ENCODE results near the gene ASAP2. TPM values are rescaled to one million over a fixed set of nuclear protein-coding genes. Genes with fewer than 3 reads are reported as not detected.

The ASAP2 gene
- polyA plus RNA-seq, 4 donors = 50.7 to 60.8 (median 58.3) TPM

DNA sequence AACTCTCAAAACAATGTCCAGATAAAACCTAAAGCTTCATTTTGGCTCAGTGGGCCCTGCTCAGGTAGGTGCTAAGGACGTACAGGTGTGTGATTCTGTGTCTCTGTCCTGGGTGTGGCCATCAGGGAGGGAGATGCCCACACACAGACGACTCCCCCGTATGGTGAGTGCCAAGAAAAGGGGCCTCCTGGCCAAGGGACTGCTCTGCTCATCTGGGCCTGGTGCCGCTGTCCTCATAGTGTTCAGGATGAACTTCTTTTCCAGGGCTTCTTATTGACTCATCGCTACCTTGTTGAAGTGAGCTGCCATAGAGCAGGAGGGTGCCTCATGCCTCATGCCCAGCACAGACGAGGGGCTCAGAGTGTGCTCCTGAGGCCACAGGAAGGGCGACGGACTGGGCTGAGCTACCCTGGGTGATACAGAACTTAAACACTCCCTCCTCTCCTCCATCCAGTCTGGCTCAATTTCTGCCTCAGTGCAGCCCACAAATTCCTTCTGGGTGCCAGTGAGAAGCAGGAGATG, 158.9 kb downstream of the ASAP2 start:
- no peak for DNase-seq (ENCODE audit: low read depth in 4 of 4, low spot score in 2 of 4)

DNA sequence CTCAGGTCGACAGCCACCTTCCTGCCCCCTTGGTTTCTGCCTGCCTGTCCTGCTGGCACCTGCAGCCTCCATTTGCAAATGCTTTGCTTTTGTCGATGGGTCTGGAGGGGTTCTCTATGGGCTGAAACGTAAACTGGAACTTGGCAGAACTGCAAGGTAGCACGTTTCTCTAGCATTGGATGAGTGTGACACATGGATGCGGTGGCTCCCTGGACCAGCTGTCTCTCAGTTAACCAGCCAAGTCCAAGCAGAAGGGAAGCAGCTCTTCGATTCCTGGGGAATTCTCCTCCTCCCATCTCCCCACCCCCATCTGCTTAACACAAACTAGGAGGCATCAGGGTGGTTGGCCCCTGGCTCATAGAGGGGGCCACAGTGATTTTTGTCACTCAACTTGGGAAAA, 159.4 kb downstream of the ASAP2 start:
- DNase-seq (ENCODE audit: low read depth in 4 of 4, low spot score in 2 of 4) = no peak

DNA sequence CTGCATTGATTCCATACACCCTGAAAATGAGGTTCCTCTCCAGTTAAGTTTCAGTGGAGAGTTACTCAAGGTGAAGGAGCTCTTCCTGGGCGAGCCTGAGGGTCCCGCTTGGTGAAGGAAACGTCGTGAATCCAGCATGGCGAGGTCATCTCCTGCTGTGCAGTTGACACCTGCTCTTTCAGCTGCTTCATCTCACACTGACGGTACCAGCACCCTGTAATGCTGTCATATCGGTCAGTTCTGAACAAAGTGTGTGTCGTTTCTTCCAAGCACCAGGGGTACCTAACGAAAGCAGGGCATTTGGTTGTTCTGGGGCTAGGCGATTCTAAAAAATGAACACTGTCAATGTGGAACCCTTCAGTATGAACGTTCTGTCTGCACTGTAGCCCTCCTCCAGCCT, 164.1 kb downstream of the ASAP2 start:
- no peak for DNase-seq (ENCODE audit: low read depth in 4 of 4, low spot score in 2 of 4)

DNA sequence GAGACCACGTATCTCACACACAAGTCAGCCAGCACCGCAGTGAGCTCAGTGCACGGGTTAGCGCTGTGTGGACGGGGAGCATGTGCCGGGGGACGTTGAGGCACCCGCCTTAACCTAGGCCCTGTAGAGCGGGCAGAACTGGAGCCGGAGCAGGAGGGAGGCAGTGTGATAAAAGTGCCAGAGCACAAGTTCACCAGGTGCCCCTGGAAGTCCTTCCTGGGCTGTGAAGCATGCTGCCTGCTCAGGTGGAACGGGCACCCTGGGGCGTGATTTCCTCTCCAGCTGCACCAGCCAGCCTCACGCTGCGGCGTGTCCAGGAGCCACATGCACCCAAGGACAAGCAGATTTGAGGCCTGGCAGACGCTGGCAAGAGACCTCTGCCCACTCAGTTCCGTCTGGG, 166.4 kb downstream of the ASAP2 start:
- no peak for DNase-seq (ENCODE audit: low read depth in 4 of 4, low spot score in 2 of 4)

DNA sequence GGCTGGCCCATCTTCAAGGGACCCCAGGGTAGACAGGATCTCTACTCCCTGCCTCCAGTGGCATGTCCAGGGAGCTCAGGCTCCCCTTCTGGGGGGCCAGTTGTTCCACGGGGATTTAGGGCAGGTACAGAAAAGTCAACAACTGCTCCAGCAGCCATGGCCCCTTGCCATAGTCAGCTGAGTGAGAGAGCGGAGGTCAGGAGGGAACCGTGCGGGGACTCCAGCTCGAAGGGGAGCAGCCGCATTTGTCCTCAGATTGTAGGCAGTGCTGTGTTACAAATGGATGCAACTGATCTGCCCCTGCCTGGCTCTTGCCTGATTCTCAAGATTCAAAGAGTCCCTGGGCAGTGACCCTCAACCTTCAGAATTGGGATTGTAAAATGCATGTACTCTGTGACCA, 166.9 kb downstream of the ASAP2 start:
- DNase-seq (ENCODE audit: low read depth in 4 of 4, low spot score in 2 of 4) = no peak

DNA sequence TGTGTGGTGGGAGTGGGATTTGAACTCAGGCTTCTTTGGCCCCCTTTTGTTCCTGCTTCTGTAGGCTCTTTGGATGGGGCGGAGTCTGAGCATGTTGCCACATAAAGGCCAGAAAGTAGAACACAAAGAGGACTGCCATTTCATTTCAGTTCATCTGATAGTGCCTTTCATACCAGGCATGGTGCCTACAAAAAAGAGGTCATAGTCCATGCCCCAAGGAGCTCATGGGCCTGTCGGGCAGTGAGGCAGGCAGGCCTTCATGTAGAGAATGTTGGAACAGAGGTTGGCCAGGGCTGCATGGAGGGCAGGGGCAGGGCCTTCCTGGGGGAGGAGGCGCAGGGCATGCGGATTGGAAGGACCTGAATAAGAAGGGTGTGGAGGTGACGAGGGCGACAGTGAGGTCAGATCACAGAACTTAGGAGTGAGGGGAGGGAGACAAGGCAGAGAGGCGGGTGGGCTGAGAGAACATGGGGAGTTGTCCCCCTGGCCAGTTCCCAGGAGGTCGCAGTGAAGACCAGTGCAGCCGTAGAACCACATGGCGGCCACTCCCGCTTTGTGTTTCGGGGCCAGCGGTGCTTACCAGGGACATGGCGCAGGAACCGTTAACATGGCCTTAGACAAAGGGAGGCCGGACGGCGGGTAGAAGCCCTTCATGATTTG, 167.6 kb downstream of the ASAP2 start:
- DNase-seq (ENCODE audit: low read depth in 4 of 4, low spot score in 2 of 4) = no peak

DNA sequence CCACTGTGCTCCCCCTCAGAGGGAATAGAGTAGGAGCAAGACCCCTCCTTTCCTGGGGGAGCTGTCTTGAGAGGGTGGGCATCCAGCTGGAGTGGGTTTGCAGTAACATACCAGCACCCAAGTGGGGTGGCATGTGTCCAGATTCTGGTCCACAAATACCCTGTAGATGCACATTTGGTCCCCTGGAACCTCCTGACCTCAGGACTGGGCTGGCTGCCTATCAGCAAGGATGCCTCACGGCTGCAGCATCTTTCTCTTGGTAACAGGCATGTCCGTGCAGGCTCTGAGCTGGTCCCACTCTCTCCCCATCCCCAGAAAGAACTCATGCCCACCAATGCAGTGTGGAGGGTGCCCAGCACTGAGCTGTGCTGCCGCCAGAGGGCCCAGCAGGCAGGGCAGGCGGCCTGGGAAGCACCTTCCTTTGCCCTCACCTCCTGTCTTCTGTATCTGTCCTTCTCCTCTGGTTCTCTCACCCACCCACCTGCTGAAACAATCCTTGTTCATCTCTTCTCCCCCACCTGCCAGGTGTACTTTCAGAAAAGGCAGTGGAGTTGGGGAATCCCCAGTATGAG, 169.3 kb downstream of the ASAP2 start:
- DNase-seq (ENCODE audit: low read depth in 4 of 4, low spot score in 2 of 4) = no peak

DNA sequence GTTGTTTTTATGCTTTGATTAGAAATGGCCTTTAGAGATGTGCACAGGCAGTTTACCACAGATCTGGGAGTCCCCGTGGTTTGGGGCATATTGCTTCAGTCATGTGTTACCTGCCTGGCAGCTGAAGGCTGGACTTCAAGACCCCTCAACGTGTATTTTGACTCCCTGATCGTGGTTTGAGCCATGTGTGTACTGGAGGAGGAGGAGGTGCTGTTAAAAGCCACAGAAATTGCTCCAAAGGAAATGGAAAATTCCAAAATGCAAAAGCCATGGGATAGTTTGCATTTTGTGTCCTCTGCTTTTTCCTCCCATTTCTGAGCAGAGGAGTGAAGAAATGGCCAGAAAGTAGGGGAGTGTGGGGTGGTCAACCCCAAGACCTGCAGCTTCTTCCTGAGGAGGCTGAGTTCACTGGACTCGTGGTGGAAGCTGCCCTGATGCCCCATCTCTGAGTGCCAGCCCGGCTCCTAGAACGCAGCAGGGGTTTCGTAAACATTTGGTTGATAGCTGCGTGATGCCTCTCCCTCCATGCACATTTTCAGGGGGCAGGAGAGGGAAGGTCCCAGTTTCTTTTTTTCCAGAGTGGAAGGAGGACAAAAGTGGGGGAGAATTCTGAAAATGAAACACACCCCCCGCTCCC, 171.0 kb downstream of the ASAP2 start:
- DNase-seq (ENCODE audit: low read depth in 4 of 4, low spot score in 2 of 4) = no peak

DNA sequence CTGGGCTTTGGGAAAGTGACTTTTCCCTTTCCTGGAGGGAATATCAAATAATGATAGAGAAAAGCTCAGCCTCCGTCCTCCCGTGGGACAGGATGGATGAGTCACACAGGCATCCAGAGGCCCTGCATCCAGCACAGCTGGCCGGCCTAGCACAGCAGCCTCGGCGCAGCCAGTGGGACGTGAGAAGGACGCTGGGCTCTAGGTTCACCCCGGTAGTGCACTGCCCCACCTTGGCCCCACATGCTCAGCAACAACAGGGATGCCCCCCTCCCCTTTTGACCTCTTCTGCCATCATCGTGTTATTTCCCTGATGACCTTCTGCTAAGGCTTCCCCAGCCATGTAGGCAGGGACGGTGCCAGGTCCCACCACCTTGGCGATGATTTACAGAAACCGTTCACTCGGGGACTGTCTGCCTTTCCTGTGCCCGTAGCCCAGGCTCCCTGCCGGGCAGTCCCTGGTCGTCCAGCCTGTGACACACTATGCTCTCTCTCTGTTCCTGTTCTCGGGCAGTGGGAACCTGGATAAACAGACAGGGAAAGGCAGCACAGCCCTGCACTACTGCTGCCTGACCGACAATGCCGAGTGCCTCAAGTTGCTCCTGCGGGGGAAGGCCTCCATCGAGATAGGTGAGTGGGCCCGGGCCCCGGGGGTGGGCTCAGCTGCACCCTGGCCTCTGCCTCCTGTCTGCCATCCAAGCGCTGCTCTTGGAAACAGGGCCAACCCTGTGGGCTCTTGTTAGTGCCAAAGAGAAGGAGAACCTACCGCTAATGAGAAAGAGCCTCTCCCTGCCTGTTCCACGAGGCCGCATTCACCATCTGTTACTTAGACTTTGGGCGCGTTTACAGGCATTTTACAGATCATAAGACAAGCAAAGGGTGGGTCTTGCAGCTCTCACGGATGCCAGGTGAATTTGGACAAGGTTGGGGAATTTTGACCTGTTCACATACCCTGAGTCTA, 172.1 kb downstream of the ASAP2 start:
- no peak for DNase-seq (ENCODE audit: low read depth in 4 of 4, low spot score in 2 of 4)

DNA sequence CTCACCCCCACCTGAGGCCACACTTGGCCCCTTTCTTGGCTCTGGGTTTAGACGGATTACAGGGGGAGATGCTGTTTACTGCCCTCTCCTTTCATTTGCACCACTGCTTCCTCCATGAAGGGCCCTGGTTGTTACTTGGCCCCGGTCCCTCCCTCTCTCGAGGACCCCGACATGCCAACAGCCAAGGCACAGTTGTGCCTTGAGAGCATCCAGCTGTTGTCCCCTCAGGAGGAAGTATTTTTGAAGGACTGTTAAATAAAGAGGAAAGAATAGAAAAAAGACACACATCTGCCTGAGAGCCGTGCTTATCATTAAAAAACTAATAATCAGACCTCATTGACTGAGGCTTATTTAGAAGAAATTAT, 172.8 kb downstream of the ASAP2 start:
- no peak for DNase-seq (ENCODE audit: low read depth in 4 of 4, low spot score in 2 of 4)

DNA sequence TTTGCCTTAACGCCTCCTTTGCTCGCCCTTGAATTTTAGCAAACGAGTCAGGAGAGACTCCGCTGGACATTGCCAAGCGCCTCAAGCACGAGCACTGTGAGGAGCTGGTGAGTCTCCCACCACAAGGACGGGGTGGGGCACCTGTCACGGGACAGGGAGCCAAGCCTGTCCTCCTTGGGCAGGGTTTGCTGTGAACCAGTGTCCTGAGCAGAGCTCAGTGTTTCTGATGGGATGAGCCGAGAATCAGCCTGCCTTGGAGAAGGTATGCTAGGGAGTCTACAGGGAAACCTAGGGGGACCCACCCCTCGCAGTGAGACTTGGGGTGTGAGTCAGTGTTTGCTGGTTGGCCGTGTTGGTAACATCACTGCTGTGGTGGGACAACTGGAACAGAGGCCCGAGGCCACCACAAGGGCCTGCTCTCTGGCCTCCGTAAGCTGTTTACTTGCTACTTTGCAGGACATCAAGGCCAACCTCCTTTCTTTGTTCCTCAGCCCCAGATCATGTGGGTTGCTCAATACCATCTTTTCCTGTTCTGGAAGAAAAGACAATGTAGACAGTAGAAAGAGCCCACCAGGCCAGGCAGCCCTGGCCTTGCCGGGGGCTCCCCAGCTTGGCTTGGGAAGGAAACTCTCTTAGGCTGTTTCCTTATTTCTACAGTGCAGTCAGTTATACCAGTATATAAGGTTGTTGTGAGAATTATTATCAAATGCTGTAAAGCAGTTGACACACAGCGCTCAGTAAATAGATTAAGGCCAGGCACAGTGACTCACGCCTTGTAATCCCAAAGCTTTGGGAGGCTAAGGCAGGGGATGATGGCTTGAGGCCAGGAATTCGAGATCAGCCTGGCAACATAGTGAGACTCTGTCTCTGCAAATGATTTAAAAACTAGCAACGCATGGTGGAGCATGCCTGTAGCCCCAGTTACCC, 174.4 kb downstream of the ASAP2 start:
- no peak for DNase-seq (ENCODE audit: low read depth in 4 of 4, low spot score in 2 of 4)

DNA sequence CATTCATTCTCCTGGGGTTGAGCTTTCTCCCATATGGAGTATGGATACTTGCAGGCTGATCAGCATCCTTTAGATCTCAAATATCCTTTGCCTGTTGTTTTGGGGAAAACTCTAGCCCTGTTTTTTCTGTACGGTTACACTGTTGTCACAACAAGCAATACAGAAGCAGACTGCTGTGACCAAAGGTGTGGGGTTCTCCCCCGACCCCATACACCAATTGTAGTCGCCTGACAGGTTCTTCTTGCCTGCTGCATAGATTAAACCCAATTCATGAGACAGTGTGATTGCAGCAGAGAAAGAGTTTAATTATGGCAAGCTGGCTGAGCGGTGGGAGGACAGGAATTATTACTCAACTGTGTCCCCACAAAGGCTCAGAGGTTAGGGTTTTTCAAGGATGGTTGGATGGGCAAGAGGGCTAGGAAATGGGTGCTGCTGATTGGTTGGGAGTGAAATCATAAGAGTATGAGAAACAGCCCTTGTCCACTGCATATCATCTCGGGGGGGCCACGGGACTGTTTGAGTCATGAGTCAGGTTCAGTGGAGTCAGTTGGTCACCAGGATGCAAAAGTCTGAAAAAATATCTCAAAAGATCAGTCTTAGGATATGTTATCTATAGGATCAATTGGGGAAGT, 176.1 kb downstream of the ASAP2 start:
- no peak for DNase-seq (ENCODE audit: low read depth in 4 of 4, low spot score in 2 of 4)

DNA sequence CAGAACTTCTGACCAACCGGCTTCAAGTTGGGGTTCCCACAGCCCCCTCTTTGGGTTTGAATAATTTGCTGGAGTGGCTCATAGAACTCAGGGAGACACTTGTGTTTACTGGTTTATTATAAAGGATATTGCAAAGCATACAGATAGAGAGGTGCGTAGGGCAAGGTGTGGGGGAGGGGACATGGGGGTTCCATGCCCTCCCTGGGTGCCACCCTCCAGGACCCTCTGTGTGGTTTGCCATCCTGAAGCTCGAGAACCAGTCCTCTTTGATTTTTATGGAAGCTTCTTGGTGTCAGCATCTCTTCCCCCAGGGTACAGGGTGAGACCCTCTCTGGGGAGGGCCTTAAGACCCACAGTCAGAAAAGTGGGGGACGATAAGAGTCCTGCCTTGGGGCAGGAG, 177.9 kb downstream of the ASAP2 start:
- no peak for DNase-seq (ENCODE audit: low read depth in 4 of 4, low spot score in 2 of 4)

DNA sequence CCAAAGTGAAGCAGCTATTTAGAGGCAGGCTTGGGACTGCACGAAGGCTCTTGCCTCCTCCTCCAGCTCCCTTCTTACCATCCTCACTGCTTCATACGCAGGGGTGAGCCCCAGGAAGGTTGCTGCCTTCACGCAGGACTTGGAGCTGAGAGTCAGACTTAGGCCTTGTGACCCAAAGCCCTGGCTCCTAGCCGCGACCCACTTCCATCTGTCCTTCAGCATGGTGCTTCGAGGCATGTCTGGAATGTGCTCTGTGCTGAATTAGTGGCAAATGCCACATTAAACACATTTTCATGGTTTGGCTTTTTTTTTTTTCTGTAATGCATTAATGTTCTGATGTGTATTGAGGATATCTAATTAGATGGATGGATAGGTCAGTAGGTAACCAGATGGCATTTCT, 179.2 kb downstream of the ASAP2 start:
- DNase-seq (ENCODE audit: low read depth in 4 of 4, low spot score in 2 of 4) = no peak

DNA sequence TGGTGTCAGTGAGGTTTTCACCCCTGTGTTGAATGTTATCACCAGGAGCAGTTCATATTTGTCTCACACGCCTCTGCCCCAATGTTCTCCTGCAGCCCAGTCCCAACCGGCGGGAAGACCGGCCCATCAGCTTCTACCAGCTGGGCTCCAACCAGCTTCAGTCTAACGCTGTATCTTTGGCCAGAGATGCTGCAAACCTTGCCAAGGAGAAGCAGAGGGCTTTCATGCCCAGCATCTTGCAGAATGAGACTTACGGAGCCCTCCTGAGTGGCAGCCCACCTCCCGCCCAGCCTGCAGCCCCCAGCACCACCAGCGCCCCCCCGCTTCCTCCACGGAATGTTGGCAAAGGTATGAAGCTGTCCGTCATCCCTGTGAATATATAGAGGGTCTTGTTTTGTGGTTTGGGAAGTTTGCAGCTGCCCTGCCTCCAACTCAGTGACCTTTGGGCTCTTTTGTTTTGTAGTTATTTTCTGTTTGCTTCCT, 181.6 kb downstream of the ASAP2 start:
- DNase-seq (ENCODE audit: low read depth in 4 of 4, low spot score in 2 of 4) = no peak

DNA sequence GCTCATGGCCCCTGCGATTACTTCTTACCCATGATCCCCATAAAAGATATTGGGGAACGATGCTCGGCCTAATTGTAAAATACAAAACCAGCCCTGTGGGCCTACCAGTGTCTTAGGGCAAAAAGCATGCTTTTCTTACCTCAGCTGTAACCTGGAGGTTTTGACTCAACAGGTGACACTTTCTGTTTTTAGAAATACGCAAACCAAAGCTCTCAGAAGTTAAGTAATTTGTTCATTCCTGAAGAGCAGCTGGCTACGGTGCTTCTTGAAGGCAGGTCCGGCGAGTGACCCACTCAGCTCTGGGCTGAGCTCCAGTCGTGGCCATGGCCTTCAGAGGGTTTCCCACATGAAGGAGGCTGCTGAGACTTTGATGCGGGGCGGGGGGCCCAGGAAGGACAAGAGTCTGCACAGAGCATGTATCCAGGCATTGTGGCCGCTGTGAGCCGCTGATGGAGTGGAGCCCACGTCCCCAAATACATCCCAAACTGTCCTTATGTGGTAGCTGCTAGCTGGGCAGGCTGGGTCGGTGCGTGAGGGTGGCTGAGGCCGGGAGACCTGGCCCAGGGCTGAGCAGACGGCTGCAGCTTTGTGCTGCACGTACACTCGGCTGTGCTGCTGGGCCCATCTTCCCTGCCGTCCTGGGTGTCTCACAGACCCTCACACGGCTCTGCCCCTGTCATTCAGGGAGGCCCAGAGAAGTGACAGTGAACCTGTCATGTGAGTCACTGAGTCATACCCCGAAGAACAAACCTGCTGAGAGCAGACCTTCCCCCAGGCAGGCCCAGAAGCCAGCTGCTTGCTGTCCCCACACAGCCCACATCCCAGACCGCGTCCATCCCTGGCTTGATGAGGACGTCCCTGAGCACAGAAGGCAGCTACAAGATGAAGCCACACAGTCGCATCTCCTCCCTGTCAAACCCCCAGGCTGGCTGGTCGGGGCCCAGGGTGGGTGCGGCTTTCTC, 182.6 kb downstream of the ASAP2 start:
- no peak for DNase-seq (ENCODE audit: low read depth in 4 of 4, low spot score in 2 of 4)

DNA sequence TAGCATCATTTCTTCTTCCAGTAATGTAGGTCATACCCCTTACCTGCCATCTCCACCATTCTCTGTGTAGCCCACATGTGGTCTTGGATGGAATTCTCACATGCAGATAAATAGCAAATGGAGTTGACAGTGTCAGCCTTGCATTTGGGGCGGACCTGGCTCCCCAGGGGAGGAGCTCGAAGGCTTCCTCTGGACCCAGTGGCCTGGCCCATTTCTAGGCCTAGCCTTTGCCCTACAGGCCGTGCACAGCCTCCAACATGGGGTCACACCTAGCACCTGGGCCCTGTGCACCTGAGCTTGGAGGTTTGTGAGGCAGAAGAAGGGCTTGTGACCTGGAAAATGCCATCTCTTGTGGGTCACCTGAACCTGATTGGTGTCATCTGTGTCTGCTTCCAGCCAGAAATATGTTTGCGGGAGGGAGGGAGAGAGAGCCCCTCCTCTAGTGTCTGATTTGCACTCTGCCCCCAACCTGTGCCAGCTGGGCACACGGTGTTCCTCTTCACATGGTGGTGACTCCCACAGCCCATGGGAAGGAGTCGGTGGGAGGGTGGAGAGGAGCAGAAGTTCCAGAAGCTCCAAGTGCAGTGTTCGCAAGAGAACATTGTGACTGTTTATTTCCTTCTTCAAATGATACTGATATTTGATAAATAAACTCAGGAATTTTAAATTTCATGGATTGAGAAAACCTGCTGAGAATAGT, 183.7 kb downstream of the ASAP2 start:
- DNase-seq (ENCODE audit: low read depth in 4 of 4, low spot score in 2 of 4) = no peak

DNA sequence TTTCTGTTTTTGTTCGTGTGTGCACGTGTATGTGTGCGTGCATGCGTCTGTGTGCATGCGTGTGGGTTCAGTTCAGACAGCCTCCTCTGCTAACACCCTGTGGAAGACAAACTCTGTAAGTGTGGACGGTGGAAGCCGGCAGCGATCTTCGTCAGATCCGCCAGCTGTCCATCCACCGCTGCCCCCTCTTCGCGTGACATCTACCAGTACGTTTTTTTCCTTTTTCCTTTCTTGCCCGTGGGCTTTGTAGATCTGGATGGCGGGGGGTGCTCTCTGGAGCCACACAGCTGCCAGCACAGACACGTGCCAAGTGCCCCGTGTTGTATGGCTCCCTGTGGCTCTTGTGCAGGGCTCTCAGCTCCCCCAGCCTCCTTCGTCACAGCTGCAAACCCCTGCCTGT, 184.4 kb downstream of the ASAP2 start:
- no peak for DNase-seq (ENCODE audit: low read depth in 4 of 4, low spot score in 2 of 4)
